A172 (cell line): ENCODE measurements around the gene POLR2C. TPM values are rescaled to one million over a fixed set of nuclear protein-coding genes. Genes with fewer than 3 reads are reported as not detected.
A peak's percentile ranks its signal among the peaks of the same experiment; 100 is the strongest.

Experiments
- DNase-seq: peaks from one replicate; pipeline ENCODE4 v3.0.0-alpha.2; 2015; ENCODE audit warnings: low spot score
- total RNA-seq: library from RNA; depleted of rRNA; stranded (reverse); fragments of >200 nt; shearing (Covaris generic); gene quantifications from 2 replicates; pipeline ENCODE4 v1.2.3, GENCODE V29; 2014; rRNA removed

POLR2C gene
- total RNA-seq, 1 experiment from 2014 or later, result 174 TPM

- DNase-seq, result peak; percentile 53
These were observed 57.4 kb downstream of the POLR2C start for GRCh38 chr16:57519796-57520360.

Other genes with a start within 250 kb of the POLR2C start
- 165 and 172 TPM in 2 replicates for gene ARL2BP, start 217.4 kb upstream of the POLR2C start, total RNA-seq
- gene PLLP, start 178.0 kb upstream of the POLR2C start, total RNA-seq, result 0.55 TPM in 1 of 2 replicates, not detected in the other
- not detected in 2 replicates for gene CCL22, start 103.9 kb upstream of the POLR2C start, total RNA-seq
- 0.79 and 0.88 TPM in 2 replicates for gene CX3CL1, start 90.2 kb upstream of the POLR2C start, total RNA-seq
- 3.4 and 14.2 TPM in 2 replicates for gene CCL17, start 57.9 kb upstream of the POLR2C start, total RNA-seq
- gene CIAPIN1, start 15.3 kb upstream of the POLR2C start, total RNA-seq, result 102 and 110 TPM in 2 replicates
- gene COQ9, start 15.2 kb upstream of the POLR2C start, total RNA-seq, result 78.9 and 85.6 TPM in 2 replicates
- 61.3 and 78.6 TPM in 2 replicates for gene DOK4, start 23.8 kb downstream of the POLR2C start, total RNA-seq
- gene CCDC102A, start 73.9 kb downstream of the POLR2C start, total RNA-seq, result 6.9 and 16.5 TPM in 2 replicates
- gene ADGRG5, start 80.0 kb downstream of the POLR2C start, total RNA-seq, result not detected in 2 replicates
- 26.9 and 32.6 TPM in 2 replicates for gene ADGRG1, start 166.0 kb downstream of the POLR2C start, total RNA-seq
- gene ADGRG3, start 205.6 kb downstream of the POLR2C start, total RNA-seq, result not detected in 2 replicates
- 0.50 TPM in 1 of 2 replicates, not detected in the other for gene DRC7, start 232.1 kb downstream of the POLR2C start, total RNA-seq